SU-DHL-6 (cell line): ENCODE measurements around the gene FAM83D.

Source experiments
- EZH2phosphoT487 ChIP-seq: fragments of 200-600 bp; sonication (generic), shearing (Covaris generic); conservative IDR thresholded peaks from 2 replicates; pipeline ENCODE4 v1.6.1; 2018; ENCODE audit warnings: mild to moderate bottlenecking, antibody characterized with exemption, low read length, moderate library complexity, mixed read lengths
- TF ChIP-seq, protein P1 (sequence below): fragments of 200-600 bp; sonication (generic); IDR thresholded peaks from one replicate; pipeline ENCODE4 v1.5.1; 2017; ENCODE audit warnings: antibody characterized with exemption, mild to moderate bottlenecking, low read length, moderate library complexity; ENCODE audit not compliant: insufficient read depth, poor library complexity, severe bottlenecking

DNA sequence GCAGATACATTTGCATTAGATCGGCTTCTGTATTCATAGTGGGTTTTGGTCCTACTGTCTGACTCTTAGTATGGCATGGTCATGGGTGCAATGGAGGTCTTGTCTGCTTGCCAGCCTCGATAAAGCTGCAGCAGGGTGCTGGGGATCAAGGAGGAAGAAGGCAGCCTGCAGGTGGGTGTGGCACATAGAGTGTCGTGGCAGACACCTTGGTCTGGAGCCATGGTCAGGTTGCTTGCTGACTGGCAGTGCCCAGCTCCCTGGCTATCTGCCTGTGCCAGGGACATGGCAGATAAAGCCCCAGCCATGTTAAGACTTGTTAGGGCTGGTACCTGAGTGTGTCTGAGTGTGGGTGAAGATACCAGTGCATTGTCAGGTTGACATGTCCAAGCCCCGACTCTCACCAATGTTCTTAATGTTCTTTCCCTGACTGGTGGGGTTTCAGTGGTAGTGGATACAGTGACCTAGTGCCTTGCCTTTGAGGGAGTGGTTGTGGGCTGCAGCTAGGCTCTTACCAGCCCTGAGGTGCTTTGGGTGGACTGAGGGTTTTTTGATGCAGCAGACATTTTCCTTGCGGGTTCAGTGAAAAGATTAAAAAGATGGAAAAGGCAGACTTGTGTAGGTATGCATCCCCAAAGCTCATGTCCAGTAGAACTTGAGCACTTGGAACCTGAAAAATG, 1.8 kb downstream of the FAM83D start:
- TF ChIP-seq, protein P1, sequence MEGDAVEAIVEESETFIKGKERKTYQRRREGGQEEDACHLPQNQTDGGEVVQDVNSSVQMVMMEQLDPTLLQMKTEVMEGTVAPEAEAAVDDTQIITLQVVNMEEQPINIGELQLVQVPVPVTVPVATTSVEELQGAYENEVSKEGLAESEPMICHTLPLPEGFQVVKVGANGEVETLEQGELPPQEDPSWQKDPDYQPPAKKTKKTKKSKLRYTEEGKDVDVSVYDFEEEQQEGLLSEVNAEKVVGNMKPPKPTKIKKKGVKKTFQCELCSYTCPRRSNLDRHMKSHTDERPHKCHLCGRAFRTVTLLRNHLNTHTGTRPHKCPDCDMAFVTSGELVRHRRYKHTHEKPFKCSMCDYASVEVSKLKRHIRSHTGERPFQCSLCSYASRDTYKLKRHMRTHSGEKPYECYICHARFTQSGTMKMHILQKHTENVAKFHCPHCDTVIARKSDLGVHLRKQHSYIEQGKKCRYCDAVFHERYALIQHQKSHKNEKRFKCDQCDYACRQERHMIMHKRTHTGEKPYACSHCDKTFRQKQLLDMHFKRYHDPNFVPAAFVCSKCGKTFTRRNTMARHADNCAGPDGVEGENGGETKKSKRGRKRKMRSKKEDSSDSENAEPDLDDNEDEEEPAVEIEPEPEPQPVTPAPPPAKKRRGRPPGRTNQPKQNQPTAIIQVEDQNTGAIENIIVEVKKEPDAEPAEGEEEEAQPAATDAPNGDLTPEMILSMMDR = no peak
- TF ChIP-seq EZH2phosphoT487 = no peak
